GM23338 (cell line): ENCODE measurements around the gene EFHB. TPM values are rescaled to one million over a fixed set of nuclear protein-coding genes. Genes with fewer than 3 reads are reported as not detected.

ENCODE experiments used
- ATAC-seq: fragments of 200-7000 bp; cut with Tn5 transposase; 3 replicates; pipeline ENCODE4 v1.9.1; 2020
- DNase-seq: peaks from one replicate; pipeline ENCODE4 v3.0.0-alpha.2; 2015; ENCODE audit warnings: low spot score
- H2AFZ ChIP-seq: fragments of 200-600 bp; sonication (generic); 2 replicates; pipeline ENCODE4 v1.8.0; 2016; ENCODE audit warnings: antibody characterized with exemption, mild to moderate bottlenecking, moderate library complexity
- H3F3A ChIP-seq: fragments of 200-600 bp; sonication (generic); replicated peaks from 2 replicates; pipeline ENCODE4 v1.8.0; 2017; ENCODE audit warnings: antibody characterized with exemption, mixed run types, low read depth
- H3K27ac ChIP-seq: fragments of 200-600 bp; sonication (generic); 2 replicates; pipeline ENCODE4 v1.6.1; 2016; ENCODE audit warnings: low read depth
- H3K27me3 ChIP-seq: fragments of 200-600 bp; sonication (generic); 2 replicates; pipeline ENCODE4 v1.8.0; 2016; ENCODE audit warnings: mild to moderate bottlenecking, mixed run types, moderate library complexity; ENCODE audit not compliant: insufficient read depth
- H3K36me3 ChIP-seq: fragments of 200-600 bp; sonication (generic); 2 replicates; pipeline ENCODE4 v1.8.0; 2016; ENCODE audit warnings: mild to moderate bottlenecking; ENCODE audit not compliant: insufficient read depth
- H3K4me1 ChIP-seq: fragments of 200-600 bp; sonication (generic); 2 replicates; pipeline ENCODE4 v1.8.0; 2016; ENCODE audit warnings: mild to moderate bottlenecking, moderate library complexity; ENCODE audit not compliant: insufficient read depth
- H3K4me2 ChIP-seq: fragments of 200-600 bp; sonication (generic); 2 replicates; pipeline ENCODE4 v1.7.1; 2017; ENCODE audit warnings: mixed run types
- H3K4me3 ChIP-seq: fragments of 200-600 bp; sonication (generic); 2 replicates; pipeline ENCODE4 v1.6.1; 2016; ENCODE audit warnings: mixed run types
- H3K79me2 ChIP-seq: fragments of 200-600 bp; sonication (generic); replicated peaks from 2 replicates; pipeline ENCODE4 v1.8.0; 2017; ENCODE audit warnings: mild to moderate bottlenecking; ENCODE audit not compliant: insufficient read depth
- H3K9me2 ChIP-seq: fragments of 200-600 bp; sonication (generic); 2 replicates; pipeline ENCODE4 v1.8.0; 2017; ENCODE audit not compliant: insufficient read depth
- H4K20me1 ChIP-seq: fragments of 200-600 bp; sonication (generic); replicated peaks from 2 replicates; pipeline ENCODE4 v1.8.0; 2017; ENCODE audit warnings: mild to moderate bottlenecking; ENCODE audit not compliant: insufficient read depth
- H3K27ac Mint-ChIP-seq: 2 replicates; pipeline ENCODE4 v1.8.0; 2020; ENCODE audit warnings: inconsistent platforms, mild to moderate bottlenecking, moderate library complexity, mixed read lengths
- H3K27me3 Mint-ChIP-seq: 3 replicates; pipeline ENCODE4 v1.8.0; 2022; ENCODE audit warnings: low read depth, mild to moderate bottlenecking, moderate library complexity, mixed read lengths, inconsistent platforms; ENCODE audit not compliant: insufficient read depth, poor library complexity
- H3K36me3 Mint-ChIP-seq: 3 replicates; pipeline ENCODE4 v1.8.0; 2021; ENCODE audit warnings: low read depth, mild to moderate bottlenecking, inconsistent platforms, moderate library complexity, mixed read lengths
- H3K4me1 Mint-ChIP-seq: 3 replicates; pipeline ENCODE4 v1.8.0; 2020; ENCODE audit warnings: mild to moderate bottlenecking, inconsistent platforms, mixed read lengths
- H3K4me3 Mint-ChIP-seq: 3 replicates; pipeline ENCODE4 v1.8.0; 2021; ENCODE audit warnings: moderate library complexity, mild to moderate bottlenecking, inconsistent platforms, mixed read lengths
- H3K9me3 Mint-ChIP-seq: 3 replicates; pipeline ENCODE4 v1.8.0; 2020; ENCODE audit warnings: moderate library complexity, mild to moderate bottlenecking, inconsistent platforms, mixed read lengths
- CREB1 ChIP-seq: fragments of 250-450 bp; sonication (Bioruptor Pico); IDR thresholded peaks from 2 replicates; pipeline ENCODE4 v1.5.0; 2020; ENCODE audit warnings: low read depth, mild to moderate bottlenecking, moderate library complexity
- CTCF ChIP-seq, 2 experiments: fragments of 200-600 bp in 1 of 2; sonication (generic) in 1 of 2; conservative IDR thresholded peaks; 2 replicates each; pipeline versions ENCODE4 v1.5.1 to v1.6.1; 2016 to 2017; ENCODE audit warnings: antibody characterized with exemption in 2 of 2, low read depth in 2 of 2, mild to moderate bottlenecking in 2 of 2, moderate library complexity in 1 of 2
- ETS1 ChIP-seq: IDR thresholded peaks from 2 replicates; pipeline ENCODE4 v1.6.1; 2016; ENCODE audit warnings: antibody characterized with exemption
- EZH2 ChIP-seq: fragments of 200-600 bp; sonication (generic); IDR thresholded peaks from one replicate; pipeline ENCODE4 v1.8.0; 2017; ENCODE audit warnings: antibody characterized with exemption, mild to moderate bottlenecking, low read depth; ENCODE audit not compliant: unreplicated experiment
- EZH2phosphoT487 ChIP-seq: fragments of 200-600 bp; sonication (generic); IDR thresholded peaks from one replicate; pipeline ENCODE4 v1.8.1; 2018; ENCODE audit warnings: antibody characterized with exemption; ENCODE audit not compliant: unreplicated experiment
- JUNB ChIP-seq: IDR thresholded peaks from one replicate; pipeline ENCODE4 v1.6.1; 2016; ENCODE audit warnings: antibody characterized with exemption; ENCODE audit not compliant: unreplicated experiment
- NANOG ChIP-seq: IDR thresholded peaks from 2 replicates; pipeline ENCODE4 v1.6.1; 2016; ENCODE audit warnings: antibody characterized with exemption, borderline replicate concordance
- POLR2AphosphoS5 ChIP-seq: IDR thresholded peaks from 2 replicates; pipeline ENCODE4 v1.6.1; 2016; ENCODE audit warnings: antibody characterized with exemption, low read depth
- REST ChIP-seq: IDR thresholded peaks from one replicate; pipeline ENCODE4 v1.6.1; 2018; ENCODE audit warnings: antibody characterized with exemption; ENCODE audit not compliant: unreplicated experiment
- STAT1 ChIP-seq: IDR thresholded peaks from one replicate; pipeline ENCODE4 v1.6.1; 2016; ENCODE audit warnings: antibody characterized with exemption; ENCODE audit not compliant: unreplicated experiment
- ZNF114 ChIP-seq: fragments of 250-450 bp; sonication (Bioruptor Pico); IDR thresholded peaks from 2 replicates; pipeline ENCODE4 v1.5.0; 2020; ENCODE audit warnings: mild to moderate bottlenecking, moderate library complexity
- ZNF331 ChIP-seq: fragments of 250-450 bp; sonication (Bioruptor Pico); IDR thresholded peaks from 2 replicates; pipeline ENCODE4 v1.5.0; 2020; ENCODE audit warnings: low read depth, mild to moderate bottlenecking, moderate library complexity
- ZNF462 ChIP-seq: fragments of 250-450 bp; sonication (Bioruptor Pico); IDR thresholded peaks from 2 replicates; pipeline ENCODE4 v1.5.0; 2020; ENCODE audit warnings: mild to moderate bottlenecking, moderate library complexity
- polyA plus RNA-seq: library from polyadenylated mRNA; unstranded; fragments of >200 nt; fragmentation: Nextera tagmentation; extraction: Ambion mirVana; gene quantifications from 2 replicates; pipeline ENCODE4 v1.2.1, GENCODE V29; 2016
- total RNA-seq: library from RNA; depleted of rRNA; stranded (reverse); fragments of >200 nt; shearing (Covaris generic); gene quantifications from 2 replicates; pipeline ENCODE4 v1.2.3, GENCODE V29; 2014

The EFHB gene
- total and polyA plus RNA-seq, 2 experiments from 2014 or later = 0.35 to 0.68 TPM

GRCh38 chr3:19947549-19948225 lies 13.7 kb upstream of the EFHB start:
- Histone ChIP-seq H2AFZ (no peak overlapping the region), H3K36me3 (peaks cover 22% of the 10 kb centered on the region; the same call in 1 of the 2 replicates), H3K27ac (peak overlapping the region; percentile 92)

More at GRCh38 chr3:19947549-19948225, 13.7 kb upstream of the EFHB start:
- H3K4me1 Mint-ChIP-seq = peaks cover 32% of the 10 kb centered on the region
- no peaks in the 10 kb centered on the region for H3K27me3 ChIP-seq
- H3K79me2 ChIP-seq = peaks cover 53% of the 10 kb centered on the region
- TF ChIP-seq REST (no peak), ZNF114 (no peak), ZNF462 (CRISPR knock-in tag) (no peak), NANOG (no peak), EZH2phosphoT487 (no peak), CTCF (conservative IDR thresholded peaks at IDR 0.05; ENCODE audit: low read depth in 2 of 2) (no peak), JUNB (no peak), ZNF331 (CRISPR knock-in tag) (no peak), POLR2AphosphoS5 (no peak), STAT1 (no peak), ETS1 (no peak), CREB1 (CRISPR knock-in tag) (no peak), EZH2 (no peak)
- H3K36me3 Mint-ChIP-seq = peaks cover 37% of the 10 kb centered on the region
- peaks cover 20% of the 10 kb centered on the region; the same call in 1 of the 2 replicates for H4K20me1 ChIP-seq
- 0 out of 2 replicates have a peak, but pooled peaks cover 5% of the 10 kb centered on the region for H3F3A ChIP-seq
- peaks cover 31% of the 10 kb centered on the region for H3K4me1 ChIP-seq
- H3K4me3 ChIP-seq = peak overlapping the region; percentile 67
- H3K9me2 ChIP-seq = no peaks in the 10 kb centered on the region; the same call in 1 of the 2 replicates
- peaks cover 4% of the 10 kb centered on the region; the same call in 1 of the 3 replicates for H3K9me3 Mint-ChIP-seq
- H3K4me3 Mint-ChIP-seq = peak overlapping the region; percentile 99
- H3K4me2 ChIP-seq = peak overlapping the region; percentile 78
- H3K27ac Mint-ChIP-seq = peak overlapping the region; percentile 99
- H3K27me3 Mint-ChIP-seq = peaks cover 13% of the 10 kb centered on the region
- peak; percentile 51 for ATAC-seq
- DNase-seq = peak; percentile 68
